ENCODE results near the gene KRTAP9-4.
"Not testable (repeated sequence)": the region's sequence is repeated elsewhere in the genome, so short reads cannot be mapped to it uniquely, and the experiment has no call there.

The KRTAP9-4 gene

GRCh38 chr17:41249637-41250240 lies at the start of gene KRTAP9-4:
TSS of gene KRTAP9-4 (plus strand) at chr17:41249687. CDS start at chr17:41249721, 34 bp downstream.
- DNase-seq = not testable (repeated sequence)

GRCh38 chr17:41211845-41212466 lies 37.5 kb upstream of the KRTAP9-4 start:
- DNase-seq = peak; percentile 79

- peak; percentile 67 for DNase-seq
These were observed 36.8 kb upstream of the KRTAP9-4 start for GRCh38 chr17:41212524-41213169.

GRCh38 chr17:41215681-41216080 lies 33.8 kb upstream of the KRTAP9-4 start:
- no peak for DNase-seq

GRCh38 chr17:41223821-41224220 lies 25.7 kb upstream of the KRTAP9-4 start:
- DNase-seq = no peak

- DNase-seq = no peak
These were observed 23.4 kb upstream of the KRTAP9-4 start for GRCh38 chr17:41226051-41226450.

- not testable (repeated sequence) for DNase-seq
These were observed 22.8 kb upstream of the KRTAP9-4 start, which contains the start of gene KRTAP9-2 for GRCh38 chr17:41226598-41227095. TSS of gene KRTAP9-2 (plus strand) at chr17:41226648. CDS start at chr17:41226655, 7 bp downstream.

GRCh38 chr17:41230094-41230493 lies 19.4 kb upstream of the KRTAP9-4 start:
- no peak for DNase-seq

- no peak for DNase-seq
These were observed 17.8 kb upstream of the KRTAP9-4 start for GRCh38 chr17:41231731-41232130.

- DNase-seq = peak; percentile 51
These were observed 16.9 kb upstream of the KRTAP9-4 start, which contains the start of gene KRTAP9-3 for GRCh38 chr17:41232399-41233105. TSS of gene KRTAP9-3 (plus strand) at chr17:41232449. CDS start at chr17:41232502, 53 bp downstream.

- not testable (repeated sequence) for DNase-seq
These were observed 12.4 kb upstream of the KRTAP9-4 start for GRCh38 chr17:41237116-41237515.

GRCh38 chr17:41237949-41238437 lies 11.5 kb upstream of the KRTAP9-4 start, which contains the start of gene KRTAP9-8:
TSS of gene KRTAP9-8 (plus strand) at chr17:41237999. CDS start at chr17:41238052, 53 bp downstream.
- peak; percentile 12 for DNase-seq

GRCh38 chr17:41246995-41247787 lies 2.3 kb upstream of the KRTAP9-4 start:
- DNase-seq = not testable (repeated sequence)

GRCh38 chr17:41251261-41251660 lies 1.8 kb downstream of the KRTAP9-4 start:
- no peak for DNase-seq

- no peak for DNase-seq
These were observed 5.4 kb downstream of the KRTAP9-4 start for GRCh38 chr17:41254861-41255260.

GRCh38 chr17:41255381-41256290 lies 6.1 kb downstream of the KRTAP9-4 start, which contains the start of gene KRTAP9-9:
TSS of gene KRTAP9-9 (plus strand) at chr17:41255384.
- not testable (repeated sequence) for DNase-seq

- no peak for DNase-seq
These were observed 6.8 kb downstream of the KRTAP9-4 start for GRCh38 chr17:41256291-41256685.

- DNase-seq = no peak
These were observed 8.9 kb downstream of the KRTAP9-4 start for GRCh38 chr17:41258406-41258805.

- no peak for DNase-seq
These were observed 13.7 kb downstream of the KRTAP9-4 start for GRCh38 chr17:41263212-41263611.

GRCh38 chr17:41264599-41264998 lies 15.1 kb downstream of the KRTAP9-4 start:
- no peak for DNase-seq

- no peak for DNase-seq
These were observed 15.6 kb downstream of the KRTAP9-4 start, which contains the start of gene KRTAP9-6 for GRCh38 chr17:41265078-41265477. TSS of gene KRTAP9-6 (plus strand) at chr17:41265378. CDS start at chr17:41265378, 0 bp downstream.
